ENCODE data around the gene ASCC2. TPM values are rescaled to one million over a fixed set of nuclear protein-coding genes. Genes with fewer than 3 reads are reported as not detected.

ASCC2 gene
- total RNA-seq, 4 donors from 2014 or later = 20.5 to 32.6 (median 25.1) TPM

DNA sequence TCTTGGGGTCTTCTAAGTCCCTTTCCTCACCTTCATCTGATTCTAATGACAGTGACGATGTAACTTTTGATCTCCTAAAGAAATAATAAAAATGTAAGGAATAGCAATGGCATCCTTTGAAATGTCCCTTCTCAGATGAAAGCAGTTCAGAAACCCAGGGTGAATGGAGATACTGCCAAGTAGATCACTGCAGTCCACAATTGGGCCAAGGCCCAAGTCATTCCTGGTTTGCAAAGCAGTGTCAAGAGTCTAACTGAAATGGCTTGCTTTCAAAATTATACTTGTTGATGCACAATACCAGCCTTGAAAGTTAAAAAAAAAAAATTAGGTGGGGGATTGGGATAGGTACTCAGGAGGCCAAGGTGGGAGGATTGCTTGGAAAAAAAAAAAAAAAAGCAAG is 20.4 kb downstream of the ASCC2 start:
- no peak overlapping the region for H3K27ac ChIP-seq (replicated peaks in 1 of 4)
- intact Hi-C loops (cut with DNase I) = no loop called here
- H3K27me3 ChIP-seq = no peaks in the 10 kb centered on the region
- WGBS = 92% methylated on average over 1 of the region's 1 CpG
- no peaks in the 10 kb centered on the region for H3K9me3 ChIP-seq
- H3K4me3 ChIP-seq = no peak overlapping the region
- peaks cover 35 to 100% (median 77%) of the 10 kb centered on the region in 4 donors for H3K36me3 ChIP-seq
- DNase-seq (ENCODE audit: extremely low spot score) = no peak
- H3K4me1 ChIP-seq = peaks cover 22 to 32% (median 24%) of the 10 kb centered on the region in 4 donors
- TF ChIP-seq POLR2A (IDR thresholded peaks at IDR 0.05; ENCODE audit: low read depth) (no peak), POLR2AphosphoS5 (IDR thresholded peaks at IDR 0.05) (no peak), EP300 (IDR thresholded peaks at IDR 0.05) (no peak)
- TF ChIP-seq, protein P1, sequence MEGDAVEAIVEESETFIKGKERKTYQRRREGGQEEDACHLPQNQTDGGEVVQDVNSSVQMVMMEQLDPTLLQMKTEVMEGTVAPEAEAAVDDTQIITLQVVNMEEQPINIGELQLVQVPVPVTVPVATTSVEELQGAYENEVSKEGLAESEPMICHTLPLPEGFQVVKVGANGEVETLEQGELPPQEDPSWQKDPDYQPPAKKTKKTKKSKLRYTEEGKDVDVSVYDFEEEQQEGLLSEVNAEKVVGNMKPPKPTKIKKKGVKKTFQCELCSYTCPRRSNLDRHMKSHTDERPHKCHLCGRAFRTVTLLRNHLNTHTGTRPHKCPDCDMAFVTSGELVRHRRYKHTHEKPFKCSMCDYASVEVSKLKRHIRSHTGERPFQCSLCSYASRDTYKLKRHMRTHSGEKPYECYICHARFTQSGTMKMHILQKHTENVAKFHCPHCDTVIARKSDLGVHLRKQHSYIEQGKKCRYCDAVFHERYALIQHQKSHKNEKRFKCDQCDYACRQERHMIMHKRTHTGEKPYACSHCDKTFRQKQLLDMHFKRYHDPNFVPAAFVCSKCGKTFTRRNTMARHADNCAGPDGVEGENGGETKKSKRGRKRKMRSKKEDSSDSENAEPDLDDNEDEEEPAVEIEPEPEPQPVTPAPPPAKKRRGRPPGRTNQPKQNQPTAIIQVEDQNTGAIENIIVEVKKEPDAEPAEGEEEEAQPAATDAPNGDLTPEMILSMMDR (IDR thresholded peaks at IDR 0.05) = no peak

DNA sequence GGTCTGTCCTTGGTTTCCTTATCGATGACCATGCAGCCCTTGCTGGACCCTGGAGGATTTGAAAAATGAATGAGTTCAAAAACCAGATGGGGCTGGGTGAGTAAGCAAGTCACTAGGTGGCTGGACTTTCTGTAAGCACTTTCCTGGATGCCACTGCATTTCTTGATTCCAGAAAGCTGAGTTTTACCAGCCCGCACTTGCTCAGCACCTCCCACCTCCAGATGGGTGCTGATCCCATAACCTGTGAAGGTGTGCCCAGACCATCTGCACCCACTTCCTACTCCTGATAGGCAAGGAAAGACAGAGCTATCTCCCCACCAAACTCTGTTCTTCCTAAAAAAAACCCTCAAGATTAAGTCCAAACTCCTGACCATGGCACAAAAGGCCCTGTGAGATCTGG is 21.1 kb downstream of the ASCC2 start:
- intact Hi-C loops (cut with DNase I) = no loop called here

DNA sequence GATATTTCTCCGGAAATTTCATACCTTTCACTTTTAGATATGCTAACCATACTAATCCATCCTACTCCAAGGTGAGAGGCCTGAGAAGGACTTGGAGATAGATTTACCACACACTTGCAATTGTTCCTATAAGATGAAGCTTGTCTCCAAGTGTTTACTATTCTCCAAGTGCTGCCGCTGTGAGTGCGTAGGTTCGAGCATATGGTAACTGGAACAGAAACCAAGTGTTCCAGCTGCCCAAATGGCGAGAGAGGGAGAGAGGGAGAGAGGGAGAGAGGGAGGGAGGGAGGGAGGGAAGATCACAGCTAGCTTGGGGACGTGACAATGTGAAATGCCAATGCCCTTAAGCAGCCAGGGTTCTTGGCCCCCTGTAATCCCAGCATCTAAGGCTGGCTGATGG is 21.5 kb downstream of the ASCC2 start:
- Histone ChIP-seq H3K27me3 (no peaks in the 10 kb centered on the region), H3K4me3 (no peak overlapping the region), H3K27ac (replicated peaks in 1 of 4) (peak overlapping the region in 1 of 4 donors; percentile 34), H3K9me3 (no peaks in the 10 kb centered on the region), H3K36me3 (peaks cover 47 to 100% (median 78%) of the 10 kb centered on the region in 4 donors), H3K4me1 (peaks cover 17 to 24% (median 20%) of the 10 kb centered on the region in 4 donors)
- TF ChIP-seq, protein P1 (IDR thresholded peaks at IDR 0.05) = no peak
- TF ChIP-seq POLR2A (IDR thresholded peaks at IDR 0.05; ENCODE audit: low read depth) (no peak), EP300 (IDR thresholded peaks at IDR 0.05) (no peak), POLR2AphosphoS5 (IDR thresholded peaks at IDR 0.05) (no peak)
- intact Hi-C loops (cut with DNase I) = no loop called here
- WGBS = 75% methylated on average over 6 of the region's 6 CpGs
- DNase-seq (ENCODE audit: extremely low spot score) = no peak

More for the DNA sequence above, 21.1 kb downstream of the ASCC2 start:
- no peaks in the 10 kb centered on the region for H3K27me3 ChIP-seq
- peaks cover 42 to 100% (median 78%) of the 10 kb centered on the region in 4 donors for H3K36me3 ChIP-seq
- H3K4me3 ChIP-seq = no peak overlapping the region
- peak overlapping the region in 1 of 4 donors; percentile 34 for H3K27ac ChIP-seq (replicated peaks in 1 of 4)
- 100% methylated on average over 2 of the region's 2 CpGs for whole genome bisulfite sequencing
- peaks cover 21 to 28% (median 24%) of the 10 kb centered on the region in 4 donors for H3K4me1 ChIP-seq
- TF ChIP-seq, protein P1 (IDR thresholded peaks at IDR 0.05) = no peak
- TF ChIP-seq POLR2A (IDR thresholded peaks at IDR 0.05; ENCODE audit: low read depth) (no peak), POLR2AphosphoS5 (IDR thresholded peaks at IDR 0.05) (no peak), EP300 (IDR thresholded peaks at IDR 0.05) (no peak)
- no peaks in the 10 kb centered on the region for H3K9me3 ChIP-seq
- DNase-seq (ENCODE audit: extremely low spot score) = no peak

DNA sequence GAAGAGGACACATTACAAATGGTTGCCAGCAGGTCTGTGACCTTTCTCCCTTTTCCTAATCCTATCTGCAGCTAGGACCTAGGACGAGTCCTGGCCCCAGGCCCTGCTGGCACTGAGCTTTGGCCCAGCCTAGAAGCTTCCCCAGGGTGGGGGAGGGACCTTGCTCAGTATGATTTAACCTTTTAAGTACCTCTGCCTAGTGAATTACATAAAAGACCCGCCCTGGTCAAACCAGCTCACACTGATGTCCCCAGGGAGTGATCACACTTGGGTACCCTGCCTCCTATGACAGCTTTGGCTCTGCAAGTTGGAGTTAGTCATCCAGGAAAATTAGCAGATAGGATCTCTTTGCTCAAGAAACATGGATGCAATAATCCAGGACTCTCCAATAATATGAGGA is 21.9 kb downstream of the ASCC2 start:
- intact Hi-C loops (cut with DNase I) = no loop called here
- peaks cover 13 to 20% (median 17%) of the 10 kb centered on the region in 4 donors for H3K4me1 ChIP-seq
- H3K27me3 ChIP-seq = no peaks in the 10 kb centered on the region
- no peak overlapping the region for H3K4me3 ChIP-seq
- peak overlapping the region in 1 of 4 donors; percentile 24 for H3K27ac ChIP-seq (replicated peaks in 1 of 4)
- TF ChIP-seq, protein P1 (IDR thresholded peaks at IDR 0.05) = no peak
- TF ChIP-seq POLR2A (IDR thresholded peaks at IDR 0.05; ENCODE audit: low read depth) (no peak), POLR2AphosphoS5 (IDR thresholded peaks at IDR 0.05) (peak in 1 of 2 donors; percentile 15), EP300 (IDR thresholded peaks at IDR 0.05) (no peak)
- H3K36me3 ChIP-seq = peaks cover 49 to 100% (median 80%) of the 10 kb centered on the region in 4 donors
- 34% methylated on average over 2 of the region's 2 CpGs for WGBS
- H3K9me3 ChIP-seq = no peaks in the 10 kb centered on the region
- no peak for DNase-seq (ENCODE audit: extremely low spot score)

DNA sequence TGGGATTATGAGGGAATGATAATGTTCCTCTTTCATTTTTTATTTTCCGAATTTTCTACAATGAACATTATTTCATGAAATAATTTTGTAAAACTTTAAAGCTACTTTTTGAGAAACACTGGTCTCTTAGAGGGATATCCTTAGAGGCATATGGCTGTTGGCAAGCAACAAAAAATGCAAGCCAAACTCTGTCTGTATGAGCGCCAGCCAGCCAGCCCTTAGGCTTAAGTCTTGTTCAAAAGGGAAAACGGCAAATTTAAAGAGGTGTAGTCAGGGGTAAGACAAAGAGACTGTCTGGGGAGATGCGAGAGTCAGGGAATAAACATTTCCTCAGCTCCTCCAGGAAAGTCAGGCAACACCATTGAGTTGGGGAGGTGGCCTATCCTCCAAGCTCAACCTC is 22.5 kb downstream of the ASCC2 start:
- H3K9me3 ChIP-seq = no peaks in the 10 kb centered on the region
- peak overlapping the region in 1 of 4 donors; percentile 24 for H3K27ac ChIP-seq (replicated peaks in 1 of 4)
- intact Hi-C loops (cut with DNase I) = no loop called here
- no peak for DNase-seq (ENCODE audit: extremely low spot score)
- H3K27me3 ChIP-seq = no peaks in the 10 kb centered on the region
- H3K36me3 ChIP-seq = peaks cover 49 to 100% (median 85%) of the 10 kb centered on the region in 4 donors
- H3K4me3 ChIP-seq = no peak overlapping the region
- TF ChIP-seq POLR2A (IDR thresholded peaks at IDR 0.05; ENCODE audit: low read depth) (no peak), POLR2AphosphoS5 (IDR thresholded peaks at IDR 0.05) (no peak), EP300 (IDR thresholded peaks at IDR 0.05) (no peak)
- TF ChIP-seq, protein P1 (IDR thresholded peaks at IDR 0.05) = no peak
- H3K4me1 ChIP-seq = peaks cover 12 to 24% (median 17%) of the 10 kb centered on the region in 4 donors
- 65% methylated on average over 4 of the region's 4 CpGs for WGBS

Data from esophagus muscularis mucosa (tissue), 4 donors.